HT1080 (cell line): ENCODE data around the gene MAN1B1. TPM values are rescaled to one million over a fixed set of nuclear protein-coding genes. Genes with fewer than 3 reads are reported as not detected.

Experiments used
- DNase-seq: peaks from one replicate; pipeline ENCODE4 v3.0.0-alpha.2; 2015; ENCODE audit warnings: low read depth
- total RNA-seq: library from RNA; depleted of rRNA; stranded (reverse); fragments of >200 nt; shearing (Covaris generic); gene quantifications from 2 replicates; pipeline ENCODE4 v1.2.3, GENCODE V29; 2014

The MAN1B1 gene
- total RNA-seq, 1 experiment from 2014 or later, result 56.1 TPM

DNA sequence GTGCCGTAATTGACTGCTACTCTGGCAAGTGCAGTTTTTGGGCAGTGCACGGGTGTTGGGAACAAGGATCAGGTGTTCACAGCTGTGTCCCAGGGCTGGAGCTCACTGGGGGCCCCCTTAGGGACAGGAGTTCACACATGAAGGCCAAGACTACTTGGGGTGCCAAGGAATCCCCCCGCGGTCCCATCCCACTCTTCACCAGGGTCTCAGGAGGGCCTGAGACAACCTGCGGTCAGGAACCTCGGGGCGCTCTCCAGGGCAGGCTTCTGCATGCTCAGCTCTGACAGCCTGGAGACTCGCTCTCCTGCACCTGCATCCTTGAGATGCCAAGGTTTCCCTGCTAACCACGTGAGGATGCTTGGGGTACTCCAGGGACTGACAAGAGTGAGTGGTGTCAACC lies 2.3 kb upstream of the MAN1B1 start:
- DNase-seq, result no peak

DNA sequence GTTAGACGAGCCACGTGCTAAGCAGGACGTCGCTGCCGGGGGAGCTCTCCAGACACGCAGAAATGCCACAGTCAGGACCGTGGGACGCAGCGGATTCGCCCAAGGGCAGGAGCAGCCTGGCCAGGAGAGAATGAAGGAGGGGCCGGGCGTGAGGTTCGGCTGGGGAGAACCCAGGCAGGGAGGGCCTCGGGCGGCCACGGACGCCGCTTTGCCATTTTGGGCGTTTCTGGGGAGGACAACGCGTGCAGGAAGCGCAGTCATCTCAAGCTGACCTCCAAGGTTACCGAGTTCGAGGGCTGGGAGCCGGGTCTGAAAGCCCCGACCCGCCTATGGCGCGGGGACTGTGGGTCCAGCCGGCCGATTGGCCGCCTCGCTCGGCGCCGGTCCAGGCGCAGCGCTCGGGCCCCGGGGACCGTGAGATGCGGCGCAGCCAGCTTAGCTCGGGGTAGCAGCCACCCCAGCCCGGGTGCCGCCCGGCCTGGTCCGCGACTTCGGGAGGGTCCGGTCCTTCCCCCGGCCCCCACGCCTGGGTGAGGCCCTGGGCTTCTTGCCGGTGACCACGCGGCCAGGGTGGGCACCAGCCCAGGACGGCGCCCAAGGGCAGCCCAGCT lies 760 bp upstream of the MAN1B1 start:
- peak; percentile 32 for DNase-seq

DNA sequence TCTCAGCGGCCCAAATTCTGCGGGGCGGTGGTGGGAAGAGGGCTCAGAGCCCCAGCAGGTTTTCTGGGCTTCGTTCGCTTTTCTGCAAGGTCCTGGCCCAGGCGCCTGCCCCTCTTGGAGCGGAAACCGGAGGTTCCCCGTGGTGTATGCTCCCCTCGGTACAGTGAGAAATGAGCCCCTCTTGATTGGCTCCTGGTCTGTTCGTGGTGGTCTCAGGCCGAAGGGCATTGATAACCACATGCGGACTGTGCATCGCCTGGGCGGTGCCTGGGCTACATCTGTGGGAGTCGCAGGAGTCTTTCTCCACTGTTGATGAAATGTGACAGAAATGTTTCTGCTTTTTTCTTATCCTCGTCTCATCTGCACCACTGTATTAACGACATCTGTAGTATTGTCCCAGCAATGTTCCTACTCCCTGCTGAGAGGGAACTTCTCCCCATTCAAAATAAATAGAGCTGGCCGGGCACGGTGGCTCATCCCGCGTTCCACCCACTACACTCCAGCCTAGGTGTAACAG lies 682 bp downstream of the MAN1B1 start:
- DNase-seq, result no peak

DNA sequence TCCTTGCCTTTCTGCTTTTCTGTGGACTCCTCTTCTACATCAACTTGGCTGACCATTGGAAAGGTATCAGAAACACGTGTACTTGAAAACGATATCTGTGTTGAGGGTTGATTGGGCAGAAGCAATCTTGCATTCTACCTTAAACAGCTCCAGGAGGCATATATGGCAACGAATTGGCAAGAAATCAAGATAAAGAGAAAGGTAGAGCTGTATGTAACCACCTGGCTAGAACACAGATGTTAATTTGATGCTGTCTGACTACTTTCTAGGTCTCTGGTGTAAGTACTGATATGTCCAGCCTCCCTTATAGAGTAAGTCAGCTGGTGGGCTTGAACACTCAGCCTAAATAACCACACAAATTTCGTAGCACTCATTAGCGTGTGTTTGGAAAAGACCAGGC lies 1.3 kb downstream of the MAN1B1 start:
- DNase-seq, result no peak

DNA sequence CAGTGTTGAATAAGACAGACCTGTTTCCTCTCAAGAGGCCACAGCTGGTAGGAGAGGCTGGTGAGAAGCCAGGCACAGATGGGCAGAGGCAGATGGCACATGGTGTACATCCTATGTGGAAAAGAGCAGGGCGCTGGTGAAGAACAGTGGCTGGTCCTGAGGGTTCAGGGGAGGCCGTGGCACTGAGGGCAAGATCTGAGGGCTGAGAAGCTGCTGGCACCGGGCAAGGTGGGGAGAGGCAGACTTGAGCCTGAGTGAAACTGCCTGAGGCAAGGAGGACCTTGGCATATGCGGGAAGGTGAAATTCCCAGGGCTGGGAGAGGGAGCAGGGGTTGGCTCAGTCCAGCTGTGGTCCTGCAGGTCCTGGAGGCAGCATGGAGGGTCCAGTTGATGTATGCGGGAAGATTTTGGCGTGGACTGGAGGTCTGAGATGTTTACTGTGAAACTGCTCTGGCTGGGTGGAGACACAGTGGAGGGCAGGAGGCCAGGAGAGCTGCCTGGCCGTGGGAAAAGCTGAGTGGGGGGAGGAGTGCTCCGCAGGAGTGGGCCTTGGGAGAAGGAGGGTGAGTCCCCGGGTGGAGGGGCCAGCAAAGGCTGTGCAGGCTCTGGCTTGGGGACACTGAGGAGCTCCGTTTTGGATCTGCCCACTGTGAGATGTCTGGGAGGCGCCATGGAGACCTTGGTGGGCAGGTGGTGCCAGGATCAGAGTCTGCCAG lies 2.6 kb downstream of the MAN1B1 start:
- DNase-seq, result no peak

DNA sequence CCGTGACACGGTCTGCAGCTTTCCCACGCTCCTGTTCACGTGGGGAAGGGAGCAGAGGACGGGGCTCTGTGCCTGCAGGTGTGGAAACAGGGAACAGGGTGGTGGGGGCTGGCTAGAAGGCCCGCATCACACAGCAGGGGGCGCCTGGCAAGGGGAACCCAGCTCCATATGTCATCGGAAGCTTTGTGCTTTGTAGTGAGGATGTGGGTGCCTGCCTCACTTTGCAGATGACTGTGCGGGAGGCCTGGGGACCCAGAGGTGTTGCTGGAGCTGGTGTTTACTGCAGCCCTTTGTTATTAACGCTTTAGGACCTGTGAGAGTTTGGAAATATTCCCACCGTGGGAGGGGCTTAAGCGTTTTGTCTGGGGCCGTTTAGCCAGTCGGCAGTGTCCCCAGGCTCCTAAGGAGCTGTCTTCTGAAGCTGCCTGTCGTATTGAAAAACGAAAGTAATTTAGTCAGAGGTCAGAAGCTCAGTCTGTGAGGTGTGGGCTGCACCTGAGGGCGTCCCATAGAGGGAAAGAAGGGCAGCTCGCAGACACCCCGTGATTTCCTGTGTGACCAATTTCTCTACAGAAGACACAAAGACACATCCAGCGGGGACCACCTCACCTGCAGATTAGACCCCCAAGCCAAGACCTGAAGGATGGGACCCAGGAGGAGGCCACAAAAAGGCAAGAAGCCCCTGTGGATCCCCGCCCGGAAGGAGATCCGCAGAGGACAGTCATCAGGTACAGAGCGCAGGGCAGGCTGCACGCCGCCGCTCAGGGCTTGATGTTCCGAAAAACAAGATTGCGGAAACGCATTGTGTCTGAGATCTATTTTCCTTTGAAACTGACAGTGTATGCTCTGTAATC lies 9.1 kb downstream of the MAN1B1 start:
- no peak for DNase-seq

DNA sequence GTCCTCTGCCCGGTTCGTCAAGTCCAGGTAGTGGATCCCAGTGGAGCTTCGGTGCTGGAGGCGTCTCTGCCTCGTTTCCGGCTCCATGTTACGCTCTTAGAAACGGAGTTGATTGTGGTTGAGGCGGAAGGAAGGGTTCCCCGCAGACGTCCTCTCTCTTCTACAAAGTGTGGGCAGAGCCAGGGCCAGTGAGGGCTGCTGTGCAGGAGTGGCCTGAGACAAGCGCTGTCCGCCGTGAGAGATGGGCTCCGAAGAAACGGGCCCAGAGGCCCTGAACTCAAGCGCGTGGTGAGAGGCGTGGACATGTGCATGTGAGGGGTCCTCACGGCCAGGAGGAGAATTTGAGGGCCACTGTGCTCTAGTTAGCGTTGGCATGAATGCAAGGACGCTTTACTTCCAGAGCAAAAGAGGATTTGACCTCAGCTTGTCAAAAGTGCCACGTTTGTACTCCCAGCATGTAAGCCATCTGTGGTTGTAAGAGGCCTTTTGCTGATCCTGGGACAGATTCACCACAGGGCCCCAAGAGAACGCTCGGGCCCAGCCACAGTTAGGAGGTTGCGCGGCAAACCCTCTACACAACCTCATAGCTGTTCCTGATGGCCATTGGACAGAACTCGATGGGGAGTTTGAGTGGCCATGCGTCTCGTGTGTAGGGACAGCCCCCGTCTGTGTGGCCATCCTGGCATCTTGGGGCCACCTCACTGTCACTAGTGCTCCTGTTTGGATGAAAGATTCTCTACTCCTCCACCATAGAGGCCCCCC lies 10.2 kb downstream of the MAN1B1 start:
- DNase-seq, result no peak

DNA sequence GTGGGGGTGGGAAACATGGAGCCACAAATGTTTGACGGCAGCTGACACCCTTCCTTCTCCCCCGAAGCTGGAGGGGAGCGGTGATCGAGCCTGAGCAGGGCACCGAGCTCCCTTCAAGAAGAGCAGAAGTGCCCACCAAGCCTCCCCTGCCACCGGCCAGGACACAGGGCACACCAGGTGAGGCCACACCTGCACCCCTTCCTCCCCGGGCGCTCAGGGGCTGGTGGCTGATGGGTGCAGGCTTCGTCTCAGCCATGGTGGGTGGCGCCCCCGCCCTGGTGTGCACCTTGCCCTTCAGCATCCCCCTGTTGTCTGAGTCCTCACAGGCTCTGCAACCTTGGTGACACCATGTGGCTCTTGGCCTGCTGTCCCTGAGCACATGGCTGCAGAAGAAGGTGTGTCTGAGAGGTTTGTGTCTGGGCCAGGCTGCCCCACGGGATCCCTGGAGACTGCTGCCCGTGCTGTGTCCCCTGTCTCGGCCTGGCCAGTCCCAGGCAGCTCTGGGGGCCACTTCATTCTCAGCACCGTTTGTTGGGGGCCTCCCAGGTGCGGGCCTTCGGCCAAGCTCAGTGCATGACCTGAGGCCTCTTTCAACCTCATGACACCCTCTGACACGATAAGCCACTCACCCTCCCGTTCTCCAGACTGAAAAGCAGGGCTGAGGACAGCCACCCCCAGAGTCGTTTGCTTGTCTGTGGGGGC lies 11.1 kb downstream of the MAN1B1 start:
- DNase-seq, result no peak

DNA sequence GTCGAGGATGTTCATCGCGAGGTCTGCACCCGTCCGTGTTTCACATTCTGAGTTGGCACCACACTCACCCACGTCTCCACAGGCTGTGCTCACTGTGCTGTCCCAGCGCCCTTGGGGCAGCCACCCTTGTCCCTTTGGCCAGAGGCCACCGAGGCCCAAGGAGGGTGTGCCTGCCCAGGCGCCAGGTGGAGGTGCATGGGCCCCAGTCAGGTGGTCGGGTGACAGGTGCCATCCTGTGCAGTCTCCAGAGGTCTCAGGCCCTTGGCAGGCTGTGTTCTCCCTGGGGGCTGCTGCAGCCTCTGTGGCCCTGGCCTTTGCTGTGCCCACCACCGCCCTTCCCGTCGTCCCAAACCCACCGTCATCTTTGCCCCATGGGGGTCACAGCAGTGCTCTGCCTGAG lies 12.4 kb downstream of the MAN1B1 start:
- no peak for DNase-seq

DNA sequence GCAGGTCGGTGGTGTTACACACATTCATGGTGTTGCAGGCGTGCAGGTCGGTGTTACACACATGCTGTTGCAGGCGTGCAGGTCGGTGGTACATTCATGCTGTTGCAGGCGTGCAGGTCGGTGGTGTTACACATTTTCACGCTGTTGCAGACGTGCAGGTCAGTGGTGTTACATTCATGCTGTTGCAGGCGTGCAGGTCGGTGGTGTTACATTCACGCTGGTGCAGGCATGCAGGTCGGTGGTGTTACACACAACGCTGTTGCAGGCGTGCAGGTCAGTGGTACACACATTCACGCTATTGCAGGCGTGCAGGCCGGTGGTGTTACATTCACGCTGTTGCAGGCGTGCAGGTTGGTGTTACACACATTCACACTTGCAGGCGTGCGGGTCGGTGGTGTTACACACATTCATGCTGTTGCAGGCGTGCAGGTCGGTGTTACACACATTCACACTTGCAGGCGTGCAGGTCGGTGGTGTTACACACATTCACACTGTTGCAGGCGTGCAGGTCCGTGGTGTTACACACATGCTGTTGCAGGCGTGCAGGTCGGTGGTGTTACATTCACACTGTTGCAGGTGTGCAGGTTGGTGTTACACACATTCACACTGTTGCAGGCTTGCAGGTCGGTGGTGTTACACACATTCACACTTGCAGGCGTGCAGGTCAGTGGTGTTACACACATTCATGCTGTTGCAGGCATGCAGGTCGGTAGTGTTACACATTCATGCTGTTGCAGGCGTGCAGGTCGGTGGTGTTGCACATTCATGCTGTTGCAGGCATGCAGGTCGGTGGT lies 16.6 kb downstream of the MAN1B1 start:
- no peak for DNase-seq

DNA sequence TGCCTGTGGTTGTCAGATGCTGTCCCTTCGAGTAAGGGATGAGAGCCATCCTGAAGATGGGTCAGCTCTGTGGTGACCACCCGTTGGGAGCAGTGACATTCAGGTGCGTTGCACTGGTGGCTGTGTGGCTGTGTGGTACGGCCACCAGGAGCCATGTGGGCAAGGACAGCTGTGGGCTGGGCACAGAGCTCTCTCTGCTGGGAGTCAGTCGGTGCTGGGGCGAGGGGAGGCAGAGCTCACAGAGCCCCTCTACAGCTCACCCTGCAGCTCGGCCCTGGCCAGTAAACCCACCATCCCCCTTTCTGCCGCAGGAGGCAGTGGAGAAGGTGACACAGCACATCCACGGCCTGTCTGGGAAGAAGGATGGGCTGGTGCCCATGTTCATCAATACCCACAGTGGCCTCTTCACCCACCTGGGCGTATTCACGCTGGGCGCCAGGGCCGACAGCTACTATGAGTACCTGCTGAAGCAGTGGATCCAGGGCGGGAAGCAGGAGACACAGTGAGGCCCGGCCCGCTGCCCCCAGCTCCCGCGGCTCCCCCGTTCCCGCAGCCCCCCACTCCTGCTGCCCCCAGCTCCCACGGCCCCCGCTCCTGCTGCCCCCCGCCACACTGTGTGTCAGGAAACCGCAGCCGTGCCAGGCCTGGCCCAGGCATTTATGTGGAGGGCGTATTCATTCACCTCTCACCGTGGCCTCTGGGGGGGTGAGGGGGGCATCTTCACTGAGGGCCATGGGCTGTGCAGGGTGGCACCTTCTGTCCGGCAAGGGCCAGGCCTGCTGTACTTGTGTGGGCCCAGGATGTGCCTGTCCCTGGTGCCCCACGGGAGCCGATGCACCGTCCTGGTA lies 19.3 kb downstream of the MAN1B1 start:
- no peak for DNase-seq

DNA sequence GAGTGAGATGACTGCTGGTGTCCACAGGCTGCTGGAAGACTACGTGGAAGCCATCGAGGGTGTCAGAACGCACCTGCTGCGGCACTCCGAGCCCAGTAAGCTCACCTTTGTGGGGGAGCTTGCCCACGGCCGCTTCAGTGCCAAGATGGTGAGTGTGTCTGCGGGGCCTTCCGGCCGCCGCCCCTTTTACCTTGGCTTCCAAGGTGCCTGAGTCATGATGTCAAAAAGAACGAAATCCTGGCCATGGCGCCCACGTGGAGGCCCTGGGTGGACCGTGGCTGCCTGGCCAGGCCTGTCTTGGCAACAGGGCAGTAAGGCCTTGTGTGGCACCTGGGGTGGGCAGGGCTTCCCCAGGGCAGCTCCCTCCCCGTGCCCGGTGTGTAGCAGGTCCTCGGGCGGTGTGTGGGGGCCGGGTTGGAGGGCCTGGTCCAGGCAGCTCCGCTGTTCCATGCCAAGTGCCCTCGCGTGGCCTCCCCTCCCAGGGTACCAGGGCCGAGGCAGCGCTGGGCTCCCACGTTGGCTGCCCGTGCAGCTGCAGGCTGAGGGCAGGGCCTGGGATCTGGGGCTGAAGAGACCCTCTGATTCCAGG lies 20.0 kb downstream of the MAN1B1 start:
- DNase-seq, result no peak

DNA sequence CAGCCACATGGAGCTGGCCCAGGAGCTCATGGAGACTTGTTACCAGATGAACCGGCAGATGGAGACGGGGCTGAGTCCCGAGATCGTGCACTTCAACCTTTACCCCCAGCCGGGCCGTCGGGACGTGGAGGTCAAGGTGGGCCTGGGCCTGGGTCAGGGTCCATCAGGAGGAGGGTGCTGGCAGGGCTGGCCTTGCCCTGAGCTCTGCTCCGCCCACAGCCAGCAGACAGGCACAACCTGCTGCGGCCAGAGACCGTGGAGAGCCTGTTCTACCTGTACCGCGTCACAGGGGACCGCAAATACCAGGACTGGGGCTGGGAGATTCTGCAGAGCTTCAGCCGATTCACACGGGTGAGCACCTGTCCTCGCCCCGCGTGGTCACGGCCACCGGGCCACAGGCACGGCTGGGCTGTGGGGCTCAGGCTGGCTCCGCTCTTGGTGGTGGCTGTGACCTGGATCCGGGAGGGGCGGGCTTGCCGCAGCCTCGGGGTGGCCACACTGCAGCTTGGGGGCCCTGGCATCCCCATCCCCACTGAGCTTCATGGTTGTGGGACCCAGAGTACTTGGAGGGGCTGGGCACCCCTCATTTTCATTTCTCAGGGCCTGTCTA lies 20.6 kb downstream of the MAN1B1 start:
- no peak for DNase-seq

DNA sequence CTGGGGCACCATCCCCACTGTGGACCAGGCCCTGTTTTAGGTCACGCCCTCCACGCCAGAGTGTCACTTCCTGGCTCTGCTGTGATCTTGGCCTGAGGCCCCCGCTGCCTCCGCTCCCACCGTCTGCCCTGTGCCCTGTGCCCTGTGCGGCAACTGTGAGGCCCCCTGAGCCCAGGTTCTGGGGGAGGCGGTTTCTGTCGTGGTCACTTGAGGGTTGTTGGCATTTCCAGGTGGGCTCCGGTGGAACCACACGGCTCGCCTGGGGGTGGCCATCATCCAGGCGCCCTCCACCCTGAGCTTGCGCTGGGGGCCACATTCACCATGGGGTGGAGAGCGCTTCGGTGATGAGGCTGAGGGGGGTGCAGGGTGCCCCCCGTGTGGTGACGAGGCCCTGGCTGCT lies 21.2 kb downstream of the MAN1B1 start:
- DNase-seq, result no peak

DNA sequence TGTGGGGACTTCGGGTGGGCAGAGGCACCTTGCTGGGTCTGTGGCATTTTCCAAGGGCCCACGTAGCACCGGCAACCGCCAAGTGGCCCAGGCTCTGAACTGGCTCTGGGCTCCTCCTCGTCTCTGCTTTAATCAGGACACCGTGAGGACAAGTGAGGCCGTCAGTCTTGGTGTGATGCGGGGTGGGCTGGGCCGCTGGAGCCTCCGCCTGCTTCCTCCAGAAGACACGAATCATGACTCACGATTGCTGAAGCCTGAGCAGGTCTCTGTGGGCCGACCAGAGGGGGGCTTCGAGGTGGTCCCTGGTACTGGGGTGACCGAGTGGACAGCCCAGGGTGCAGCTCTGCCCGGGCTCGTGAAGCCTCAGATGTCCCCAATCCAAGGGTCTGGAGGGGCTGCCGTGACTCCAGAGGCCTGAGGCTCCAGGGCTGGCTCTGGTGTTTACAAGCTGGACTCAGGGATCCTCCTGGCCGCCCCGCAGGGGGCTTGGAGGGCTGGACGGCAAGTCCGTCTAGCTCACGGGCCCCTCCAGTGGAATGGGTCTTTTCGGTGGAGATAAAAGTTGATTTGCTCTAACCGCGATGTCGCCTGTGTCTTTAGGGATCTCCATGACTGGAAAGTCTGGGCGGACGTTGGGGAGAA lies 21.9 kb downstream of the MAN1B1 start:
- no peak for DNase-seq

DNA sequence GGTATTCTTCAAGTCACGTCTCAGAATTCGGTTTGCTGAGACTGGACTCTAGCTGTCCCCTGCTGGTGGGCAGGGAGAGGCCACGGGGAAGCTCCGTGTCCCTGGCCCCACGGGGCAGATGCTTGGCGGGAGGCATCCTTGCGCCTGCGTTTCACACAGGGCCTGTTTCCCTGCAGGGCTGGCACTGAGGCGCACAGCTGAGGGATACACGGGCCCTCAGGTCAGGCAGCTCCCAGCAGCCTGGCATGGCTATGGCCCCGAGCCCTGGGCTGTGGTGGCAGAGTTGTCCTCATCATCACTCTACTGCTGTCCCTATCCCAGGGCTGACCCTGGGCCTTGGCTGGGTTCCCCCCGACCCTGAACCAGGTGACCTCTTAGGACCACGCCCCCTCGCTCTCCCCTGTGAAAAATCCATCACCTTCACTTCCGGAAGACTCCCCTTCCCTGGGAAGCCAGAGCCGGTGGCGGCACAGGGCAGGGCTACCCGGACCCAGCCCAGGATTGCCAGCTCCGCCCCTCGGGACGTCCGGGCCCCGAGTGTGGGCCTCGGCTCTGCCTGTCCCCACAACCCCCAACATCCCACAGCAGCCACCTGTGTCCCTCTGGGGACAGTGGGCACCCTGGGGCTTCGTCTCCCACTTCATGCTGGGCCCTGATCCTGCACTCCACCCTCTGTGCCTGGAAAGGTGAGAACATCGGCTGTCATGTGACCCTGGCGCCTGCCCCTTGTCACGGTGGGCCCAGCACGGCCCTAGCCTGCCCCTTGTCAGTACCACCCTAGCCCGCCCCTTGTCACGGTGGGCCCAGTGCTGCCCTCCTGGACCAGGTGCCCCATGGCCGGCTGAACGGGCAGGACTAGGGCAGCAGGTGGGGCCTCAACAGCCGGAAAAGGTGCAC lies 22.7 kb downstream of the MAN1B1 start:
- no peak for DNase-seq
